ENCODE results near the gene CPPED1. TPM values are rescaled to one million over a fixed set of nuclear protein-coding genes. Genes with fewer than 3 reads are reported as not detected.

The CPPED1 gene
- total RNA-seq, 2 donors from 2014 or later = 3.3 to 4.4 TPM

DNA sequence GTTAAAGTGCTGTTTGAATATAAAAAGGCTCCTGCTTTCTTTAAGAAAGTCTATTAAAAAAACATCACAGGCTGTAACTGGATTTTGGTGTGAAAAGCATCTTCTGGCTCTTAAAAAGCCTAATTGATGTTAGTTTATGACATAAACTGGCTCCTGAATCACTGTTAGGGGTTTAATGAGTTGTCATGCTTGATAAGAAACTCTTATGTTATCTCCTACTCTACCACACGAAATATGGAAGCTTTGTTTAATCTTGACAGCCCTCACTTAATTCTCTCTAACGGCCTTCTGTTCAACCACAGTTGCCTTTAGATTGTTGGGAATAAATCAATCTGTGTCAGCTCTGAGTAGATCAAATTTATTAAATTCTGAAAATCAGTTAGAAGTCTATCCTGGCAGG, 51.5 kb downstream of the CPPED1 start:
- no peak overlapping the region for H3K4me3 ChIP-seq
- H3K36me3 ChIP-seq (replicated peaks in 1 of 2; ENCODE audit: insufficient read depth in 1 of 2, low read depth in 2 of 2) = no peaks in the 10 kb centered on the region
- no peak for ATAC-seq
- 37 to 40% methylated on average over 2 of the region's 2 CpGs for WGBS, 2 donors
- no peaks in the 10 kb centered on the region for H3K27me3 ChIP-seq
- TF ChIP-seq POLR2A (IDR thresholded peaks at IDR 0.05) = no peak
- TF ChIP-seq, protein P1, sequence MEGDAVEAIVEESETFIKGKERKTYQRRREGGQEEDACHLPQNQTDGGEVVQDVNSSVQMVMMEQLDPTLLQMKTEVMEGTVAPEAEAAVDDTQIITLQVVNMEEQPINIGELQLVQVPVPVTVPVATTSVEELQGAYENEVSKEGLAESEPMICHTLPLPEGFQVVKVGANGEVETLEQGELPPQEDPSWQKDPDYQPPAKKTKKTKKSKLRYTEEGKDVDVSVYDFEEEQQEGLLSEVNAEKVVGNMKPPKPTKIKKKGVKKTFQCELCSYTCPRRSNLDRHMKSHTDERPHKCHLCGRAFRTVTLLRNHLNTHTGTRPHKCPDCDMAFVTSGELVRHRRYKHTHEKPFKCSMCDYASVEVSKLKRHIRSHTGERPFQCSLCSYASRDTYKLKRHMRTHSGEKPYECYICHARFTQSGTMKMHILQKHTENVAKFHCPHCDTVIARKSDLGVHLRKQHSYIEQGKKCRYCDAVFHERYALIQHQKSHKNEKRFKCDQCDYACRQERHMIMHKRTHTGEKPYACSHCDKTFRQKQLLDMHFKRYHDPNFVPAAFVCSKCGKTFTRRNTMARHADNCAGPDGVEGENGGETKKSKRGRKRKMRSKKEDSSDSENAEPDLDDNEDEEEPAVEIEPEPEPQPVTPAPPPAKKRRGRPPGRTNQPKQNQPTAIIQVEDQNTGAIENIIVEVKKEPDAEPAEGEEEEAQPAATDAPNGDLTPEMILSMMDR (IDR thresholded peaks at IDR 0.05) = no peak
- no peak overlapping the region for H3K27ac ChIP-seq
- H3K9me3 ChIP-seq = no peaks in the 10 kb centered on the region
- H3K4me1 ChIP-seq = no peaks in the 10 kb centered on the region
- no peak for DNase-seq
- intact Hi-C loops (cut with DNase I) = no loop called here

DNA sequence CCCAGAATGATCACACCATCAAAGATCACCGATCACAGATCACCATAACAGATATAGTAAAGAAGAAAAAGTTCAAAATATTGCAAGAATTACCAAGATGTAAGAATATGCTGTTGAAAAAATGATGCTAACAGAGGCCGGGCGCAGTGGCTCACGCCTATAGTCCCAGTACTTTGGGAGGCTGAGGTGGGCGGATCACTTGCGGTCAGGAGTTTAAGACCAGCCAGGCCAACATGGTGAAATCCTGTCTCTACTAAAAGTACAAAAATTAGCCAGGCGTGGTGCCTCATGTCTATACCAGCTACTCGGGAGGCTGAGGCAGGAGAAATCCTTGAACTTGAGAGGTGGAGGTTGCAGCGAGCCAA, 53.2 kb downstream of the CPPED1 start:
- intact Hi-C loops (cut with DNase I) = no loop called here
- no peaks in the 10 kb centered on the region for H3K36me3 ChIP-seq (replicated peaks in 1 of 2; ENCODE audit: insufficient read depth in 1 of 2, low read depth in 2 of 2)
- no peaks in the 10 kb centered on the region for H3K4me1 ChIP-seq
- no peak overlapping the region for H3K27ac ChIP-seq
- ATAC-seq = no peak
- TF ChIP-seq, protein P1 (IDR thresholded peaks at IDR 0.05) = no peak
- no peak for TF ChIP-seq POLR2A (IDR thresholded peaks at IDR 0.05)
- H3K9me3 ChIP-seq = no peaks in the 10 kb centered on the region
- no peak overlapping the region for H3K4me3 ChIP-seq
- H3K27me3 ChIP-seq = no peaks in the 10 kb centered on the region
- no peak for DNase-seq
- 87 to 92% methylated on average over 9 of the region's 9 CpGs for WGBS, 2 donors

GRCh38 chr16:12749076-12749475, 54.6 kb downstream of the CPPED1 start:
- DNase-seq (no peak), ATAC-seq (no peak)
- Histone ChIP-seq H3K4me3 (no peak overlapping the region), H3K27me3 (no peaks in the 10 kb centered on the region), H3K36me3 (replicated peaks in 1 of 2; ENCODE audit: insufficient read depth in 1 of 2, low read depth in 2 of 2) (no peaks in the 10 kb centered on the region), H3K9me3 (peaks cover 0 to 4% (median 0%) of the 10 kb centered on the region in 3 donors), H3K27ac (no peak overlapping the region), H3K4me1 (no peaks in the 10 kb centered on the region)
- TF ChIP-seq, protein P1 (IDR thresholded peaks at IDR 0.05) = no peak
- no peak for TF ChIP-seq POLR2A (IDR thresholded peaks at IDR 0.05)
- WGBS, 2 donors = 91 to 96% methylated on average over 2 of the region's 2 CpGs
- intact Hi-C loops (cut with DNase I) = no loop called here

- TF ChIP-seq, protein P1 (IDR thresholded peaks at IDR 0.05) = no peak
- TF ChIP-seq POLR2A (IDR thresholded peaks at IDR 0.05) = no peak
- Histone ChIP-seq H3K4me3 (no peak overlapping the region), H3K4me1 (no peaks in the 10 kb centered on the region), H3K36me3 (replicated peaks in 1 of 2; ENCODE audit: insufficient read depth in 1 of 2, low read depth in 2 of 2) (no peaks in the 10 kb centered on the region), H3K27ac (no peak overlapping the region), H3K9me3 (peaks cover 0 to 4% (median 0%) of the 10 kb centered on the region in 3 donors), H3K27me3 (no peaks in the 10 kb centered on the region)
- DNase-seq (no peak), ATAC-seq (no peak)
- WGBS, 2 donors = 86 to 91% methylated on average over 7 of the region's 7 CpGs
- intact Hi-C loops (cut with DNase I) = no loop called here
Observed at GRCh38 chr16:12747827-12748226, 55.9 kb downstream of the CPPED1 start.

GRCh38 chr16:12747261-12747660, 56.4 kb downstream of the CPPED1 start:
- no peak overlapping the region for H3K27ac ChIP-seq
- WGBS, 2 donors = 93 to 94% methylated on average over 2 of the region's 2 CpGs
- DNase-seq (no peak), ATAC-seq (no peak)
- peaks cover 0 to 4% (median 0%) of the 10 kb centered on the region in 3 donors for H3K9me3 ChIP-seq
- H3K4me1 ChIP-seq = no peaks in the 10 kb centered on the region
- H3K36me3 ChIP-seq (replicated peaks in 1 of 2; ENCODE audit: insufficient read depth in 1 of 2, low read depth in 2 of 2) = no peaks in the 10 kb centered on the region
- no peak for TF ChIP-seq POLR2A (IDR thresholded peaks at IDR 0.05)
- TF ChIP-seq, protein P1 (IDR thresholded peaks at IDR 0.05) = no peak
- no peak overlapping the region for H3K4me3 ChIP-seq
- H3K27me3 ChIP-seq = no peaks in the 10 kb centered on the region
- intact Hi-C loops (cut with DNase I) = no loop called here
